Large intestine (tissue), 12 donors: ENCODE measurements around the gene ZBTB42. TPM values are rescaled to one million over a fixed set of nuclear protein-coding genes. Genes with fewer than 3 reads are reported as not detected.

Source experiments
- DNase-seq, 2 donors: peaks; one replicate each; pipeline versions ENCODE4 v3.0.0 to v3.0.0-alpha.2; 2013
- H3K27ac ChIP-seq: one replicate; pipeline ENCODE4 v1.5.1; 2013; ENCODE audit warnings: low read length
- H3K27me3 ChIP-seq: 2 replicates; pipeline ENCODE4 v1.6.1; 2013; ENCODE audit warnings: low read length; ENCODE audit not compliant: control insufficient read depth, insufficient read depth
- H3K36me3 ChIP-seq: 2 replicates; pipeline ENCODE4 v1.6.1; 2013; ENCODE audit warnings: low read length; ENCODE audit not compliant: control insufficient read depth, insufficient read depth
- H3K4me1 ChIP-seq: one replicate; pipeline ENCODE4 v1.6.1; 2013; ENCODE audit warnings: low read length; ENCODE audit not compliant: control insufficient read depth, insufficient read depth
- H3K4me3 ChIP-seq: one replicate; pipeline ENCODE4 v1.5.1; 2013; ENCODE audit warnings: low read length
- H3K9me3 ChIP-seq: one replicate; pipeline ENCODE4 v1.6.1; 2013; ENCODE audit warnings: mild to moderate bottlenecking, low read depth, low read length, moderate library complexity; ENCODE audit not compliant: control insufficient read depth
- WGBS: methylation state at CpG from one replicate; pipeline ENCODE4 v1.1.5; 2013; ENCODE audit warnings: low lambda C conversion rate; ENCODE audit not compliant: insufficient coverage; 5-methylcytosine and 5-hydroxymethylcytosine counted together
- long read RNA-seq, 11 donors: transcript quantifications; one replicate each; lab custom pipeline, GENCODE V29; 2026
- polyA plus RNA-seq: library from polyadenylated mRNA; unstranded; fragments of 120-200 nt; gene quantifications from one replicate; pipeline ENCODE4 v1.2.1, GENCODE V29; 2013

ZBTB42 gene
- polyA plus RNA-seq: 6.0 TPM
- long read RNA-seq, donor 1, transcript ZBTB42-201 (1 exons, 3,800 nt): major isoform, 6 of 7 reads
- long read RNA-seq, donor 1, partial matches to known transcripts: 0 of 7 reads
- long read RNA-seq, donor 1, other reads (novel, unspliced or antisense): 0 of 7 reads
- long read RNA-seq, donor 2, transcript ZBTB42-201 (1 exons, 3,800 nt): major isoform, 14 of 16 reads
- long read RNA-seq, donor 2, partial matches to known transcripts: 0 of 16 reads
- long read RNA-seq, donor 2, other reads (novel, unspliced or antisense): 0 of 16 reads
- long read RNA-seq, donor 3: 0 reads
- long read RNA-seq, donor 4, partial matches to known transcripts: 0 of 1 reads
- long read RNA-seq, donor 4, other reads (novel, unspliced or antisense): 0 of 1 reads
- long read RNA-seq, donor 5, transcript ZBTB42-201 (1 exons, 3,800 nt): major isoform, 8 of 8 reads
- long read RNA-seq, donor 5, partial matches to known transcripts: 0 of 8 reads
- long read RNA-seq, donor 5, other reads (novel, unspliced or antisense): 0 of 8 reads
- long read RNA-seq, donor 6, transcript ZBTB42-201 (1 exons, 3,800 nt): major isoform, 8 of 9 reads
- long read RNA-seq, donor 6, partial matches to known transcripts: 0 of 9 reads
- long read RNA-seq, donor 6, other reads (novel, unspliced or antisense): 0 of 9 reads
- long read RNA-seq, donor 7, partial matches to known transcripts: 0 of 2 reads
- long read RNA-seq, donor 7, other reads (novel, unspliced or antisense): 0 of 2 reads
- long read RNA-seq, donor 8, partial matches to known transcripts: 0 of 4 reads
- long read RNA-seq, donor 8, other reads (novel, unspliced or antisense): 0 of 4 reads
- long read RNA-seq, donor 9, partial matches to known transcripts: 0 of 3 reads
- long read RNA-seq, donor 9, other reads (novel, unspliced or antisense): 0 of 3 reads
- long read RNA-seq, donor 10, transcript ZBTB42-201 (1 exons, 3,800 nt): major isoform, 5 of 6 reads
- long read RNA-seq, donor 10, partial matches to known transcripts: 0 of 6 reads
- long read RNA-seq, donor 10, other reads (novel, unspliced or antisense): 0 of 6 reads
- long read RNA-seq, donor 11, partial matches to known transcripts: 0 of 4 reads
- long read RNA-seq, donor 11, other reads (novel, unspliced or antisense): 0 of 4 reads

DNA sequence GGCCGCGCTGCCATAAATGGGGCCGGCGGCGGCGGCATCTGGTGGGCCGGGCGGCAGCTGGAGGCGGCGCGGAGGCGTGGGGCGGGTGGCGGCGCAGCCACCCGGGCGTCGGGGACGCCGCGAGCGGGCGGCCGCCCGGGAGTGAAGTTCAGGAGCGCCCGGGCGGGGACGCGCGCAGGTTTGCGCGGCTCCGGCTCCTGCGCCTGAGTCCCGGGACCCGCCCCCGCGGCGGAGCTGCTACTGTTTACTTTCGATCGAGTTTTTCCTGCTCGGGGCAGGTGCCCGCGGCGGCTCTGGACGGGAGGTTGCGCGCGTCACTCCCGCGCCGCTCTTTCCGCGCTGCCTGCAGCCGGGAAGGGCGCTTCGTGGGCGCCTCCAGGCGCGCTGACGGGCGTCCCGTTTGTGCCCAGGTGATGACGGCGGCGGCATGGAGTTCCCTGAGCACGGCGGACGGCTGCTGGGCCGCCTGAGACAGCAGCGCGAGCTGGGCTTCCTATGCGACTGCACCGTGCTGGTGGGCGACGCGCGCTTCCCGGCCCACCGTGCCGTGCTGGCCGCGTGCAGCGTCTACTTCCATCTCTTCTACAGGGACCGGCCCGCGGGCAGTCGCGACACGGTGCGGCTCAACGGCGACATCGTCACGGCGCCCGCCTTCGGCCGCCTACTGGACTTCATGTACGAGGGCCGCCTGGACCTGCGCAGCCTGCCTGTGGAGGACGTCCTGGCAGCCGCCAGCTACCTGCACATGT is at the start of gene ZBTB42:
TSS of gene ZBTB42 (plus strand) at position 331 of the 749 bp plus-strand sequence. CDS start at position 428, 97 bp downstream.
- Histone ChIP-seq H3K36me3 (no peaks in the 10 kb centered on the region), H3K9me3 (peaks cover 2% of the 10 kb centered on the region), H3K27ac (peak within 1 kb of the TSS; percentile 76), H3K4me3 (peak within 1 kb of the TSS; percentile 64), H3K4me1 (peaks cover 55% of the 10 kb centered on the region), H3K27me3 (no peaks in the 10 kb centered on the region)
- WGBS: no CpG with 5 or more reads among the region's 105 CpGs
- peak; percentile 87 to 94 for DNase-seq

DNA sequence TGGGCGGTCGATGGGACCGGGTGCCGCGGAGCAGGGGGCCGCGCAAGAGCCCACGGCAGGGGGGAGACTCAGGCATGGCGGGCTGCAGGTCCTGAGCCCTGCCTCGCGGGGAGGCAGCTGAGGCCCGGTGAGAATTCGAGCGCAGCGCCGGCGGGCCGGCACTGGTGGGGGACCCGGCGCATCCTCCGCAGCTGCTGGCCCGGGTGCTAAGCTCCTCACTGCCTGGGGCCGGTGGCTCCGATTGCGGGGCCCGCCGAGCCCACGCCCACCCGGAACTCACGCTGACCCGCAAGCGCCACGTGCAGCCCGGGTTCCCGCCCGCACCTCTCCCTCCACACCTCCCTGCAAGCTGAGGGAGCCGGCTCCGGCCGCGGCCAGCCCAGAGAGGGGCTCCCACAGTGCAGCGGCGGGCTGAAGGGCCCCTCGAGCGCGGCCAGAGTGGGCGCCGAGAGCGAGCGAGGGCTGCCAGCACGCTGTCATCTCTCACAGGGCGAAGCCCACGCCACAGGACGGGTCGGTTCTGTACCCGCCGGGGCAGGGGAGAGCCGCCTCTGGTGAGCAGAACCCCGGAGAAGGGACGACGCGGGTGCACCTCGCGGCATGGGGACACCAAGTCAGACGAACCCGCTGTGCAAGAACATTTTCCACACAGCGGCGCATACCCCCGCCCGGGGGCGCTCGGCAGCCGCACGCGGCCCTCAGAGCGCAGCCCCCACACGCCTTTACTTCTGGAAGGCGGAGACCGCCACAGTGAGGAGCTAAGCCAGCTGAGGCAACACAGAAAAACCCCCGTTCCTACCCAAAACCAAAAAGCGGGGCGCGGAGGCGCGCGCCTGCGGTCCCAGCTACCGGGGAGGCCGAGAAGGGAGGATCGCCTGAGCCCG is 49.1 kb upstream of the ZBTB42 start:
- peaks cover 6% of the 10 kb centered on the region for H3K9me3 ChIP-seq

DNA sequence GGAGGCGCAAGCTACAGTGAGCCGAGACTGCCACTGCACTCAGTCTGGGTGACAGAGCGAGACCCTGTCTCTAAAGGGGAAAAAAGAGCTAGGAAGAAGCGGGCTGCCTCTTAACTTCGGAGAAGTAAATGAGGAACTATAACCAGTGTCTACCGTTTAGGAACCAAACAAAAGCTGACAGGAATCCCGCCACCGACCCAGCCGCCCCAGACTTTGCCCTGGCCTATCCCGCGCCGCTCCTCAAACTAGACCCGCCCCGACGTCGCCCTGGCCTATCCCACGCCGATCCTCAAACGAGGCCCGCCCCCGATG is 48.5 kb upstream of the ZBTB42 start:
- H3K27ac ChIP-seq: peak overlapping the region; percentile 89
- DNase-seq: no peak
- H3K4me3 ChIP-seq: peak overlapping the region; percentile 51
- H3K4me1 ChIP-seq: peaks cover 43% of the 10 kb centered on the region
- H3K9me3 ChIP-seq: peaks cover 6% of the 10 kb centered on the region
- H3K27me3 ChIP-seq: no peaks in the 10 kb centered on the region
- no CpG with 5 or more reads among the region's 21 CpGs for WGBS
- peaks cover 22% of the 10 kb centered on the region for H3K36me3 ChIP-seq

More for the DNA sequence above, 49.1 kb upstream of the ZBTB42 start:
- Histone ChIP-seq H3K4me3 (peak overlapping the region; percentile 51), H3K4me1 (peaks cover 43% of the 10 kb centered on the region), H3K36me3 (peaks cover 16% of the 10 kb centered on the region), H3K27me3 (no peaks in the 10 kb centered on the region), H3K27ac (peak overlapping the region; percentile 89)
- DNase-seq: no peak
- no CpG with 5 or more reads among the region's 90 CpGs for WGBS

DNA sequence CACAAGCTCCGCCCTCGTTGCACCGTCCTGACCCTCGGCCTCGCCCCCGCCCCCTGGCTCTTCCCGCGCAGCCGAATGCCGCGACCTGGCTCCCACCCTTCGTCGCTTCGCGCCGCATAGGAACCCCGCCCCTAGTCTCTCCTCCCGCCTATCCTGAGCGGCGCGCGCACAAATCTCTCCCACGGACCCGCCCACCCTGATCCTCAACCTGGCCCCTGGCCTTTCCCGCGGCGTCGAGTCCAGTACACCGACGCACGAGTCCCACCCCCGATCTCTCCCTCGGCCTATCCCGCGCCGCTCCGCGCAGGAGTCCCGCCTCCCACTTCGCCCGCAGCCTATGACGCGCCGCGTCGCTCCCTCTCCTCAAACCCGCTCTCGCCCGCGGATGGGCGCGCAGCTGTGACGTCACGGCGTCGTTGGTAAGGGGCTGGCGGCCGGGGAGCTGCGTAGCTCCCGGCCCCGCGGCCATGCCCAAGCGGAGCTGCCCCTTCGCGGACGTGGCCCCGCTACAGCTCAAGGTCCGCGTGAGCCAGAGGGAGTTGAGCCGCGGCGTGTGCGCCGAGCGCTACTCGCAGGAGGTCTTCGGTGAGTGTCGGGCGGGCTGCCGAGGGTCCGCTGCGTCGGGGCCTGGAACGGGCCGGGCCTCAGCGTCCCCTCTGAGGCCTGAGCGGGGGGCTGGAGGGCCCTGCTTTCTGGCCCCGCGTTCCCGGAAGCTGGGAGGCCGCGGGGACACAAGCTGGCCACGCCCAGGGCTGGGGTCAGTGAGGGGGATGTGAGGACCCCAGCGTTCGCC is 48.0 kb upstream of the ZBTB42 start, which contains the start of gene SIVA1:
TSS of gene SIVA1 (plus strand) at position 413 of the 793 bp plus-strand sequence. CDS start at position 468, 55 bp downstream.
- WGBS: no CpG with 5 or more reads among the region's 95 CpGs
- peak within 1 kb of the TSS; percentile 87 for H3K4me3 ChIP-seq
- H3K27ac ChIP-seq: peak within 1 kb of the TSS; percentile 89
- H3K4me1 ChIP-seq: peaks cover 40% of the 10 kb centered on the region
- peak; percentile 100 for DNase-seq
- no peaks in the 10 kb centered on the region for H3K27me3 ChIP-seq
- peaks cover 27% of the 10 kb centered on the region for H3K36me3 ChIP-seq
- H3K9me3 ChIP-seq: peaks cover 6% of the 10 kb centered on the region

DNA sequence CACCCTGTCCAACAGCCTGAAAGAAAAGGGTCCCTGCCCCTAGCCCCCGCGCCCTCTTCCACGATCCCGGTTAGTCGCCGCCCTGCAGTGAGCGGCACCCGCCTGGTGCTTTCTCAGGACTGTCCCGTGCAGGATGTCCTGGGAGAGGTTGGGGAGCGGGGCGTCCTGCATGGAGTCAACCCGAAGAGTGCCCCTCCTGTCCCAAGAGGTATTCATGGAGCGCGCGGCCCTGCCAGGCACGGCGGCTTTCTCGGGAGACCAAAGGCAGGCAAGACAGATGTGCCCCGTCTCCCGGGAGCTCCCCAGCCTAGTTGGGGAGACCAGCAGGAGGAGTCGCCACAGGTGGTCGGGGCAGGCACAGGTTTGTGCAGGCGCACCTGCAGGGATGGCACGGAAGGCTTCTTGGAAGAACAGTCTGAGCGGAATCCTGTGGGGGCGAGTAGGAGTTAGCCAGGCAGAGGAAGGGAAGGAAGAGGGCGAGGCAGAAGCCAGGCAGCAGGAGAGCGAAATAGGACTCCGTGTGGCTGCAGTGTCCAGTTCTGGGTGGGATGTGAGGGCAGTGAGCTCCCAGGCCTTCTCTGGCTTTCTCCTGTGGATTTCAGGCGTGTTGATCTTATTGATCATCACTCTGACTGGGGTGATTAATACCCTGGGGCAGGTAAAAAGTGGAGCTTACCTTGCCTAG is 47.2 kb upstream of the ZBTB42 start:
- peak in 1 of 2 donors; percentile 48 for DNase-seq
- Histone ChIP-seq H3K36me3 (peaks cover 32% of the 10 kb centered on the region), H3K27ac (peak overlapping the region; percentile 89), H3K4me3 (peak overlapping the region; percentile 87), H3K27me3 (no peaks in the 10 kb centered on the region), H3K9me3 (peaks cover 6% of the 10 kb centered on the region), H3K4me1 (peaks cover 37% of the 10 kb centered on the region)
- no CpG with 5 or more reads among the region's 30 CpGs for WGBS

DNA sequence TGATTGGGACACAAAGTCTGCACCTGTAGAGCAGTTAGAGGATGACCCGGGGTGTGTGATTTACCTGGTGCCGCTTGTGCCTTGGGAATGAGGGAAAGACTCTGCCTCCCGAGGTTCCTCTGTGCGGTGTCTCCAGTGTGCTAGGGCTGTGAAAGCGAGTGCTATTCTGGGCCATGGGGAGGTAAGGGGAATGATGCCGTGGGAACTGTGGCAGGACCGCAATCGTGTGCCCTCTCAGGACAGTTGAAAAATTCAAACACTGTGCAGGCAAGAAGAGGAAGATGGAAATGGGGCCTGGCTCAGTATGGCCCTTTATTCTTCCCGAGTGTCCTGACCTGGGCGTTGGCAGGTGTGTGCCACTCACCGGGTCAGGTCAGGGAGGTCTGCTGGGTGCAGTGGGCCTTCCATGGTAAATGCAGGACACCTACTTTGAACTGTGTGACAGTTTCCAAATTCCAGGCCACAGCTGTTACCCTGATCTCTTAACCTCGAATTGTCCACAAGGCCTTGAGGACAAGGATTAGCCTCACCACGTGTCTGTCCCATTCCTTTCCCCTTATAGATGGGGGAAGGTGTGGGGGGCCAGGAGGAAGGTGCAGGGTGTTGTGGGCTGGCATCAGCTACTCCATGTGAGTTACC is 46.6 kb upstream of the ZBTB42 start:
- no CpG with 5 or more reads among the region's 13 CpGs for WGBS
- no peak for DNase-seq
- peaks cover 31% of the 10 kb centered on the region for H3K4me1 ChIP-seq
- H3K4me3 ChIP-seq: peak overlapping the region; percentile 87
- H3K36me3 ChIP-seq: peaks cover 39% of the 10 kb centered on the region
- no peak overlapping the region for H3K27ac ChIP-seq
- H3K9me3 ChIP-seq: peaks cover 6% of the 10 kb centered on the region
- H3K27me3 ChIP-seq: no peaks in the 10 kb centered on the region

DNA sequence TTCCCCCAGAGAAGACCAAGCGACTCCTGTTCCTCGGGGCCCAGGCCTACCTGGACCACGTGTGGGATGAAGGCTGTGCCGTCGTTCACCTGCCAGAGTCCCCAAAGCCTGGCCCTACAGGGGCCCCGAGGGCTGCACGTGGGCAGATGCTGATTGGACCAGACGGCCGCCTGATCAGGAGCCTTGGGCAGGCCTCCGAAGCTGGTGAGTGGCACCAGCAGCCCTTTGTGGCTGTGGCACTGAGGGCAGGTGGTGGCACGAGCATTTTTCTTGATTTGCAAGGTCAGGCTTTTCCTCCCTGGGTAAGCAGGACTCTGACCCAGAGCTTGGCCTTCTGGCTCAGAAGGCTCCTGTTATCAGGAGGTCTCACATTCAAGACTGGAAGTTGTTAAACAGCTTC is 45.3 kb upstream of the ZBTB42 start:
- no CpG with 5 or more reads among the region's 11 CpGs for WGBS
- Histone ChIP-seq H3K4me3 (no peak overlapping the region), H3K4me1 (peaks cover 26% of the 10 kb centered on the region), H3K27ac (no peak overlapping the region), H3K9me3 (peaks cover 6% of the 10 kb centered on the region), H3K27me3 (no peaks in the 10 kb centered on the region), H3K36me3 (peaks cover 52% of the 10 kb centered on the region)
- DNase-seq: peak in 1 of 2 donors; percentile 37
